Measurements from ENCODE around the gene NEAT1.

DNA sequence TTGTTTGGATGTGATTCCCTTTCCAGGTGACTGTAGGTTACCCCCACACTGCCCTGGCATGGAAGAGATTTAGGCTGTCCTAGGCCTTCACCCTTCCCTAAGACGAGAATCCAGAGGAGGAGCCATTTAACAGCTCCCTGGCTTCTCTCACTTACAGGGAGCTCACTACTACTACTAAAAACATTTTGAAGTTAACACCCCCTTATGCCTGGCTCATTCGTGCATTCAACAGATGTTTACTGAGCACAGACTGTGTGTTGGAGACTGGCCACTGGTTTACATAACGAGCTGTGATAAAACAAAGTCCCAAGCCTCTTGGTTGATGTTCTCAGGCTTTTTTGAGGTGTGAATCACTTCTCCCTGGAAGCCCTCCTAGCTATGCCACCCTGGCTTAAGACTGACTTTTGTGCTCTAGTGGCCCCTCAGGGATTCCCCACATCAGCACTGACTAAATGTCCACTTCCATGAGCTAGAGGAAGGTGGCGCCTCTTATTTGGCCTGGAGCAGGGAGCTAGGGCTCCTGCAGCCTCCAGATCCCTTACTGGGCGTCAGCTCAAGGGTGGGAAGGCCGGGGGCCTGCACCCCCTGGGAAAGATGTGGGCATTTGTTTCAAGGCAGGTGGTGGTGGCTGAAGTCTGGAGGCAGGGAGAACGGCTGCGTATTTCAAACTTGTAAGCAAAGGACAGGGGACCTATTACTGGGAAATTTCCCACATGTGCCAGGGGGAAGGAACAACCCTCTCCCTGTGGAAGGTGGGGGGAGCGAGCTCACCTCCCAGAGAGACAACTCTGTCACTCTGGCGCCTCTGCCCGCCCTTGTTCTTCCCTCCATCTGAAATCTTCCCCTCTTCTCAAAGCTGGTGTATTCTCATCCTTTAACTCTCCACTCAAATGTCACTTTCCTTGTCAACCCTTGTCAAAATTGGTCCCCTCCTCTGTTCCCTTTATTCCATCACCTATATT, 56.9 kb downstream of the NEAT1 start:
- TF ChIP-seq, protein P1, sequence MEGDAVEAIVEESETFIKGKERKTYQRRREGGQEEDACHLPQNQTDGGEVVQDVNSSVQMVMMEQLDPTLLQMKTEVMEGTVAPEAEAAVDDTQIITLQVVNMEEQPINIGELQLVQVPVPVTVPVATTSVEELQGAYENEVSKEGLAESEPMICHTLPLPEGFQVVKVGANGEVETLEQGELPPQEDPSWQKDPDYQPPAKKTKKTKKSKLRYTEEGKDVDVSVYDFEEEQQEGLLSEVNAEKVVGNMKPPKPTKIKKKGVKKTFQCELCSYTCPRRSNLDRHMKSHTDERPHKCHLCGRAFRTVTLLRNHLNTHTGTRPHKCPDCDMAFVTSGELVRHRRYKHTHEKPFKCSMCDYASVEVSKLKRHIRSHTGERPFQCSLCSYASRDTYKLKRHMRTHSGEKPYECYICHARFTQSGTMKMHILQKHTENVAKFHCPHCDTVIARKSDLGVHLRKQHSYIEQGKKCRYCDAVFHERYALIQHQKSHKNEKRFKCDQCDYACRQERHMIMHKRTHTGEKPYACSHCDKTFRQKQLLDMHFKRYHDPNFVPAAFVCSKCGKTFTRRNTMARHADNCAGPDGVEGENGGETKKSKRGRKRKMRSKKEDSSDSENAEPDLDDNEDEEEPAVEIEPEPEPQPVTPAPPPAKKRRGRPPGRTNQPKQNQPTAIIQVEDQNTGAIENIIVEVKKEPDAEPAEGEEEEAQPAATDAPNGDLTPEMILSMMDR (conservative IDR thresholded peaks at IDR 0.05; ENCODE audit: low read depth in 2 of 2): peak; percentile 60 to 69
- TF ChIP-seq CREB1 (CRISPR knock-in tag; IDR thresholded peaks at IDR 0.05; ENCODE audit: low read depth): no peak
- no peak for TF ChIP-seq POLR2AphosphoS5 (IDR thresholded peaks at IDR 0.05; ENCODE audit: low read depth)
- TF ChIP-seq EZH2phosphoT487 (IDR thresholded peaks at IDR 0.05; ENCODE audit: unreplicated experiment): no peak
- TF ChIP-seq, protein P2, sequence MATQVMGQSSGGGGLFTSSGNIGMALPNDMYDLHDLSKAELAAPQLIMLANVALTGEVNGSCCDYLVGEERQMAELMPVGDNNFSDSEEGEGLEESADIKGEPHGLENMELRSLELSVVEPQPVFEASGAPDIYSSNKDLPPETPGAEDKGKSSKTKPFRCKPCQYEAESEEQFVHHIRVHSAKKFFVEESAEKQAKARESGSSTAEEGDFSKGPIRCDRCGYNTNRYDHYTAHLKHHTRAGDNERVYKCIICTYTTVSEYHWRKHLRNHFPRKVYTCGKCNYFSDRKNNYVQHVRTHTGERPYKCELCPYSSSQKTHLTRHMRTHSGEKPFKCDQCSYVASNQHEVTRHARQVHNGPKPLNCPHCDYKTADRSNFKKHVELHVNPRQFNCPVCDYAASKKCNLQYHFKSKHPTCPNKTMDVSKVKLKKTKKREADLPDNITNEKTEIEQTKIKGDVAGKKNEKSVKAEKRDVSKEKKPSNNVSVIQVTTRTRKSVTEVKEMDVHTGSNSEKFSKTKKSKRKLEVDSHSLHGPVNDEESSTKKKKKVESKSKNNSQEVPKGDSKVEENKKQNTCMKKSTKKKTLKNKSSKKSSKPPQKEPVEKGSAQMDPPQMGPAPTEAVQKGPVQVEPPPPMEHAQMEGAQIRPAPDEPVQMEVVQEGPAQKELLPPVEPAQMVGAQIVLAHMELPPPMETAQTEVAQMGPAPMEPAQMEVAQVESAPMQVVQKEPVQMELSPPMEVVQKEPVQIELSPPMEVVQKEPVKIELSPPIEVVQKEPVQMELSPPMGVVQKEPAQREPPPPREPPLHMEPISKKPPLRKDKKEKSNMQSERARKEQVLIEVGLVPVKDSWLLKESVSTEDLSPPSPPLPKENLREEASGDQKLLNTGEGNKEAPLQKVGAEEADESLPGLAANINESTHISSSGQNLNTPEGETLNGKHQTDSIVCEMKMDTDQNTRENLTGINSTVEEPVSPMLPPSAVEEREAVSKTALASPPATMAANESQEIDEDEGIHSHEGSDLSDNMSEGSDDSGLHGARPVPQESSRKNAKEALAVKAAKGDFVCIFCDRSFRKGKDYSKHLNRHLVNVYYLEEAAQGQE (IDR thresholded peaks at IDR 0.05; ENCODE audit: unreplicated experiment): no peak
- TF ChIP-seq JUNB (IDR thresholded peaks at IDR 0.05; ENCODE audit: unreplicated experiment): no peak
- TF ChIP-seq EZH2 (IDR thresholded peaks at IDR 0.05; ENCODE audit: low read depth, unreplicated experiment): no peak
- TF ChIP-seq ZNF114 (CRISPR knock-in tag; IDR thresholded peaks at IDR 0.05): no peak
- no peak for TF ChIP-seq ZNF331 (CRISPR knock-in tag; IDR thresholded peaks at IDR 0.05; ENCODE audit: low read depth)
- TF ChIP-seq, protein P3, sequence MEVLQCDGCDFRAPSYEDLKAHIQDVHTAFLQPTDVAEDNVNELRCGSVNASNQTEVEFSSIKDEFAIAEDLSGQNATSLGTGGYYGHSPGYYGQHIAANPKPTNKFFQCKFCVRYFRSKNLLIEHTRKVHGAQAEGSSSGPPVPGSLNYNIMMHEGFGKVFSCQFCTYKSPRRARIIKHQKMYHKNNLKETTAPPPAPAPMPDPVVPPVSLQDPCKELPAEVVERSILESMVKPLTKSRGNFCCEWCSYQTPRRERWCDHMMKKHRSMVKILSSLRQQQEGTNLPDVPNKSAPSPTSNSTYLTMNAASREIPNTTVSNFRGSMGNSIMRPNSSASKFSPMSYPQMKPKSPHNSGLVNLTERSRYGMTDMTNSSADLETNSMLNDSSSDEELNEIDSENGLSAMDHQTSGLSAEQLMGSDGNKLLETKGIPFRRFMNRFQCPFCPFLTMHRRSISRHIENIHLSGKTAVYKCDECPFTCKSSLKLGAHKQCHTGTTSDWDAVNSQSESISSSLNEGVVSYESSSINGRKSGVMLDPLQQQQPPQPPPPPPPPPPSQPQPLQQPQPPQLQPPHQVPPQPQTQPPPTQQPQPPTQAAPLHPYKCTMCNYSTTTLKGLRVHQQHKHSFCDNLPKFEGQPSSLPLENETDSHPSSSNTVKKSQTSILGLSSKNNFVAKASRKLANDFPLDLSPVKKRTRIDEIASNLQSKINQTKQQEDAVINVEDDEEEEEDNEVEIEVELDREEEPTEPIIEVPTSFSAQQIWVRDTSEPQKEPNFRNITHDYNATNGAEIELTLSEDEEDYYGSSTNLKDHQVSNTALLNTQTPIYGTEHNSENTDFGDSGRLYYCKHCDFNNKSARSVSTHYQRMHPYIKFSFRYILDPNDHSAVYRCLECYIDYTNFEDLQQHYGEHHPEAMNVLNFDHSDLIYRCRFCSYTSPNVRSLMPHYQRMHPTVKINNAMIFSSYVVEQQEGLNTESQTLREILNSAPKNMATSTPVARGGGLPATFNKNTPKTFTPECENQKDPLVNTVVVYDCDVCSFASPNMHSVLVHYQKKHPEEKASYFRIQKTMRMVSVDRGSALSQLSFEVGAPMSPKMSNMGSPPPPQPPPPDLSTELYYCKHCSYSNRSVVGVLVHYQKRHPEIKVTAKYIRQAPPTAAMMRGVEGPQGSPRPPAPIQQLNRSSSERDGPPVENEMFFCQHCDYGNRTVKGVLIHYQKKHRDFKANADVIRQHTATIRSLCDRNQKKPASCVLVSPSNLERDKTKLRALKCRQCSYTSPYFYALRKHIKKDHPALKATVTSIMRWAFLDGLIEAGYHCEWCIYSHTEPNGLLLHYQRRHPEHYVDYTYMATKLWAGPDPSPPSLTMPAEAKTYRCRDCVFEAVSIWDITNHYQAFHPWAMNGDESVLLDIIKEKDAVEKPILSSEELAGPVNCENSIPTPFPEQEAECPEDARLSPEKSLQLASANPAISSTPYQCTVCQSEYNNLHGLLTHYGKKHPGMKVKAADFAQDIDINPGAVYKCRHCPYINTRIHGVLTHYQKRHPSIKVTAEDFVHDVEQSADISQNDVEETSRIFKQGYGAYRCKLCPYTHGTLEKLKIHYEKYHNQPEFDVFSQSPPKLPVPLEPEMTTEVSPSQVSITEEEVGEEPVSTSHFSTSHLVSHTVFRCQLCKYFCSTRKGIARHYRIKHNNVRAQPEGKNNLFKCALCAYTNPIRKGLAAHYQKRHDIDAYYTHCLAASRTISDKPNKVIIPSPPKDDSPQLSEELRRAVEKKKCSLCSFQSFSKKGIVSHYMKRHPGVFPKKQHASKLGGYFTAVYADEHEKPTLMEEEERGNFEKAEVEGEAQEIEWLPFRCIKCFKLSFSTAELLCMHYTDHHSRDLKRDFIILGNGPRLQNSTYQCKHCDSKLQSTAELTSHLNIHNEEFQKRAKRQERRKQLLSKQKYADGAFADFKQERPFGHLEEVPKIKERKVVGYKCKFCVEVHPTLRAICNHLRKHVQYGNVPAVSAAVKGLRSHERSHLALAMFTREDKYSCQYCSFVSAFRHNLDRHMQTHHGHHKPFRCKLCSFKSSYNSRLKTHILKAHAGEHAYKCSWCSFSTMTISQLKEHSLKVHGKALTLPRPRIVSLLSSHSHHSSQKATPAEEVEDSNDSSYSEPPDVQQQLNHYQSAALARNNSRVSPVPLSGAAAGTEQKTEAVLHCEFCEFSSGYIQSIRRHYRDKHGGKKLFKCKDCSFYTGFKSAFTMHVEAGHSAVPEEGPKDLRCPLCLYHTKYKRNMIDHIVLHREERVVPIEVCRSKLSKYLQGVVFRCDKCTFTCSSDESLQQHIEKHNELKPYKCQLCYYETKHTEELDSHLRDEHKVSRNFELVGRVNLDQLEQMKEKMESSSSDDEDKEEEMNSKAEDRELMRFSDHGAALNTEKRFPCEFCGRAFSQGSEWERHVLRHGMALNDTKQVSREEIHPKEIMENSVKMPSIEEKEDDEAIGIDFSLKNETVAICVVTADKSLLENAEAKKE (CRISPR knock-in tag; IDR thresholded peaks at IDR 0.05): no peak
- TF ChIP-seq STAT1 (IDR thresholded peaks at IDR 0.05; ENCODE audit: unreplicated experiment): no peak
- TF ChIP-seq NANOG (IDR thresholded peaks at IDR 0.05; ENCODE audit: borderline replicate concordance): no peak

Data from GM23338 (cell line).